22Rv1 (cell line): ENCODE results near the gene CAMTA1.

Experiments
- CTCF ChIP-seq: fragments of 450-650 bp; IDR thresholded peaks from 2 replicates; pipeline ENCODE4 v1.5.1; 2017; ENCODE audit warnings: mild to moderate bottlenecking
- ZFX ChIP-seq: fragments of 450-650 bp; IDR thresholded peaks from 2 replicates; pipeline ENCODE4 v1.6.1; 2017; ENCODE audit warnings: antibody characterized with exemption, borderline replicate concordance

- TF ChIP-seq CTCF: no peak
- no peak for TF ChIP-seq ZFX
These were observed 527.9 kb downstream of the CAMTA1 start for GRCh38 chr1:7313081-7313546.
